ENCODE measurements around the gene TGIF2. TPM values are rescaled to one million over a fixed set of nuclear protein-coding genes. Genes with fewer than 3 reads are reported as not detected.

TGIF2 gene
- total and polyA plus RNA-seq, 2 donors (not counting 3 experiments of a cell fraction or from before 2014, with no cell fraction given) = 18.9 to 21.0 TPM

- intact Hi-C loops (cut with micrococcal nuclease) = no loop called here
Observed at GRCh38 chr20:36593347-36593929, 20.0 kb downstream of the TGIF2 start.

More at GRCh38 chr20:36593347-36593929, 20.0 kb downstream of the TGIF2 start:
- Histone ChIP-seq H3K9ac (replicated peaks; ENCODE audit: extremely low read depth, insufficient read depth, low read length) (no peak overlapping the region), H3K4me1 (ENCODE audit: control insufficient read depth, extremely low read depth, insufficient read depth, low read length) (no peaks in the 10 kb centered on the region), H3K4me2 (ENCODE audit: insufficient read depth, low read length) (no peak overlapping the region), H3K36me3 (ENCODE audit: control insufficient read depth in 2 of 2, extremely low read depth in 1 of 2, insufficient read depth in 2 of 2, low read length in 2 of 2) (peaks cover 3 to 11% of the 10 kb centered on the region in 2 experiments), H2AFZ (ENCODE audit: low read depth, low read length) (no peak overlapping the region), H3K9me1 (replicated peaks; ENCODE audit: control insufficient read depth, extremely low read depth, insufficient read depth, low read length) (no peaks in the 10 kb centered on the region), H3K9me3 (replicated peaks; ENCODE audit: control insufficient read depth, insufficient read depth, low read length) (no peaks in the 10 kb centered on the region), H3K27me3 (ENCODE audit: control insufficient read depth in 2 of 2, insufficient read depth in 2 of 2, low read length in 2 of 2) (no peaks in the 10 kb centered on the region), H4K20me1 (replicated peaks; ENCODE audit: control insufficient read depth, extremely low read depth, insufficient read depth, low read length) (no peaks in the 10 kb centered on the region), H3K27ac (ENCODE audit: insufficient read depth, low read depth, low read length) (no peak overlapping the region), H3K4me3 (replicated peaks in 1 of 3; ENCODE audit: insufficient read depth in 1 of 3, low read depth in 1 of 3, low read length in 3 of 3) (no peak overlapping the region), H3K79me2 (ENCODE audit: control insufficient read depth, insufficient read depth, low read length) (no peaks in the 10 kb centered on the region)
- ChIA-PET CTCF (interaction anchor here (2.1 kb wide), 1 partner anchor 12 kb away, joined by 7 read pairs; the partner anchor contains the start of gene RAB5IF), POLR2A (no interaction called here)
- no peak for DNase-seq (ENCODE audit: low read depth, low spot score)
- TF ChIP-seq JUN (IDR thresholded peaks at IDR 0.05; ENCODE audit: borderline replicate concordance, insufficient read depth, insufficient read length, low read depth) = no peak
- no peak for TF ChIP-seq POLR2A (IDR thresholded peaks at IDR 0.05; ENCODE audit: low read depth, low read length)
- TF ChIP-seq MYC (IDR thresholded peaks at IDR 0.05; ENCODE audit: low read depth, low read length) = no peak
- TF ChIP-seq EZH2 (IDR thresholded peaks at IDR 0.05; ENCODE audit: borderline replicate concordance, low read depth, low read length, severe bottlenecking) = no peak
- no peak for TF ChIP-seq MAX (IDR thresholded peaks at IDR 0.05; ENCODE audit: insufficient read depth, insufficient read length)
- no peak for TF ChIP-seq GATA2 (IDR thresholded peaks at IDR 0.05; ENCODE audit: insufficient read depth, insufficient read length, low read depth, low read length)
- TF ChIP-seq POLR2AphosphoS5 (IDR thresholded peaks at IDR 0.05; ENCODE audit: insufficient read depth, low read depth, low read length) = no peak
- no peak for TF ChIP-seq FOS (IDR thresholded peaks at IDR 0.05; ENCODE audit: borderline replicate concordance, insufficient read depth, low read length)
- TF ChIP-seq CTCF (IDR thresholded peaks at IDR 0.05; ENCODE audit: extremely low read depth in 1 of 2, insufficient read depth in 1 of 2, low read depth in 1 of 2, low read length in 2 of 2) = no peak
- dilution Hi-C loops (cut with MboI; ENCODE audit: extremely low pct_ligation_motif_present, low sequenced_read_pairs) = no loop called here
- BruUV-seq (replicated peaks) = no TSS peak
- no peak for FAIRE-seq
